ENCODE data around the gene MARCHF10. TPM values are rescaled to one million over a fixed set of nuclear protein-coding genes. Genes with fewer than 3 reads are reported as not detected.
A peak's percentile ranks its signal among the peaks of the same experiment; 100 is the strongest.

The MARCHF10 gene
- polyA plus RNA-seq, 1 experiment, result 0.14 TPM

DNA sequence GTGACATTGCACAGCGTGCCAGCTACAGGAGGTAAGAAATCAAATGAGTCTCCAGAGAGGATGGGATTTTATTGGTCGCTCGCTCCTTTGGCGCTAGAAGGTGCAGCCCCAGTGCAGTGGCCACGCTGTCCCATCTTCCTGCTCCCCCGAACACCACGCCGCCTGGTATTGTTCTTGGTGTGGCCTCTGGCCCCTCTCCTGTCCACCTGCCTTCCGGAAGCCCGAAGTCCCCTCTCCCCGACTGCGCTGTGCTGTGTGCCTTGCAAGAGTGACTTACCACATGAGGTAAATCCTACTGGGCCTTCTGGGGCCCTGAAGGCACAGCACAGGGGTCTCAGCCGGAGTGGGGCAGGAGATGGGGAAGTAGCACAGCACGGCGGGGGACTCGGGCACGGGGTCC lies 58.2 kb downstream of the MARCHF10 start:
- POLR2A ChIA-PET, result no interaction called here
- CTCF ChIA-PET, result no interaction called here
- no peak overlapping the region for H3K27ac ChIP-seq (ENCODE audit: low read depth, low read length)
- no peaks in the 10 kb centered on the region for H3K9me3 ChIP-seq (ENCODE audit: control insufficient read depth, insufficient read depth, low read length)
- no peaks in the 10 kb centered on the region for H3K27me3 ChIP-seq (ENCODE audit: control insufficient read depth, insufficient read depth, low read length)
- H3K4me3 ChIP-seq (ENCODE audit: low read depth, low read length), result no peak overlapping the region
- no peak for TF ChIP-seq CTCF (IDR thresholded peaks at IDR 0.05; ENCODE audit: low read depth, low read length)
- no peak for DNase-seq (ENCODE audit: low read depth, low spot score)

GRCh38 chr17:62746941-62747340 lies 61.2 kb downstream of the MARCHF10 start:
- TF ChIP-seq CTCF (IDR thresholded peaks at IDR 0.05; ENCODE audit: low read depth, low read length), result no peak
- Histone ChIP-seq H3K9me3 (ENCODE audit: control insufficient read depth, insufficient read depth, low read length) (no peaks in the 10 kb centered on the region), H3K27me3 (ENCODE audit: control insufficient read depth, insufficient read depth, low read length) (no peaks in the 10 kb centered on the region), H3K4me3 (ENCODE audit: low read depth, low read length) (no peak overlapping the region), H3K27ac (ENCODE audit: low read depth, low read length) (no peak overlapping the region)
- CTCF ChIA-PET, result no interaction called here
- POLR2A ChIA-PET, result no interaction called here
- DNase-seq (ENCODE audit: low read depth, low spot score), result no peak

- no peak for DNase-seq (ENCODE audit: low read depth, low spot score)
- CTCF ChIA-PET, result no interaction called here
- peak overlapping the region; percentile 31 for H3K27ac ChIP-seq (ENCODE audit: low read depth, low read length)
- H3K9me3 ChIP-seq (ENCODE audit: control insufficient read depth, insufficient read depth, low read length), result no peaks in the 10 kb centered on the region
- TF ChIP-seq CTCF (IDR thresholded peaks at IDR 0.05; ENCODE audit: low read depth, low read length), result no peak
- POLR2A ChIA-PET, result no interaction called here
- no peaks in the 10 kb centered on the region for H3K27me3 ChIP-seq (ENCODE audit: control insufficient read depth, insufficient read depth, low read length)
- no peak overlapping the region for H3K4me3 ChIP-seq (ENCODE audit: low read depth, low read length)
These were observed 62.3 kb downstream of the MARCHF10 start for GRCh38 chr17:62745806-62746205.

- CTCF ChIA-PET, result no interaction called here
- no peak for TF ChIP-seq CTCF (IDR thresholded peaks at IDR 0.05; ENCODE audit: low read depth, low read length)
- Histone ChIP-seq H3K4me3 (ENCODE audit: low read depth, low read length) (no peak overlapping the region), H3K27ac (ENCODE audit: low read depth, low read length) (no peak overlapping the region), H3K27me3 (ENCODE audit: control insufficient read depth, insufficient read depth, low read length) (no peaks in the 10 kb centered on the region), H3K9me3 (ENCODE audit: control insufficient read depth, insufficient read depth, low read length) (no peaks in the 10 kb centered on the region)
- POLR2A ChIA-PET, result no interaction called here
- no peak for DNase-seq (ENCODE audit: low read depth, low spot score)
These were observed 63.9 kb downstream of the MARCHF10 start for GRCh38 chr17:62744259-62744658.

DNA sequence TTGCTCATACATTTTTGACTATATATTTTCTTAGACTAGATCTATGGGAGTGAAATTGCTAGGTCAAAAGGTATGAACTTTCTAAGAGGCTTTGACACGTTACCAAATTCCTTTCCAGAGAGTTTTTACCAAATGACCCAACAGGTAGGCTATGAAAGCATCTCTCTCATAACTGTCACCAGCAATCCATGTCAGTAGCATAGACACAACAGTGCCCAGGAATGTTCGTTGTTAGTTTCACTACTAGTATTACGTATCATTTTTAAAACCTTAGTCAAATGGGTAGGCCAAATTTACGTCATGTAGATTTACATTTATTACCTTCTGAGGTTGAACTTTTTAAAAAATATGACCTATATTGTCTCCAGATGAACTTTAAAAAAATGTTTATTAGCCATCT lies 66.8 kb downstream of the MARCHF10 start:
- no peak for TF ChIP-seq CTCF (IDR thresholded peaks at IDR 0.05; ENCODE audit: low read depth, low read length)
- ChIA-PET CTCF (no interaction called here), POLR2A (no interaction called here)
- H3K27ac ChIP-seq (ENCODE audit: low read depth, low read length), result no peak overlapping the region
- DNase-seq (ENCODE audit: low read depth, low spot score), result no peak
- H3K4me3 ChIP-seq (ENCODE audit: low read depth, low read length), result no peak overlapping the region
- H3K9me3 ChIP-seq (ENCODE audit: control insufficient read depth, insufficient read depth, low read length), result no peaks in the 10 kb centered on the region
- no peaks in the 10 kb centered on the region for H3K27me3 ChIP-seq (ENCODE audit: control insufficient read depth, insufficient read depth, low read length)
